Neural cell (in vitro differentiated cells): Measurements from ENCODE around the gene AP1M2. TPM values are rescaled to one million over a fixed set of nuclear protein-coding genes. Genes with fewer than 3 reads are reported as not detected.

Experiments
- H2AFZ ChIP-seq: fragments of 200-600, 300-800 bp; sonication (generic), shearing (Covaris generic); 2 replicates; pipeline ENCODE4 v1.6.0; 2014; ENCODE audit warnings: low read depth, mild to moderate bottlenecking, antibody characterized with exemption, low read length, moderate library complexity
- H3F3A ChIP-seq: fragments of 200-600 bp; shearing (Covaris generic); 2 replicates; pipeline ENCODE4 v1.6.1; 2016; ENCODE audit warnings: mild to moderate bottlenecking, moderate library complexity, mixed read lengths, antibody characterized with exemption, low read length; ENCODE audit not compliant: insufficient read depth, poor library complexity, severe bottlenecking
- H3K27ac ChIP-seq: fragments of 200-600, 300-800 bp; sonication (generic), shearing (Covaris generic); 2 replicates; pipeline ENCODE4 v1.5.1; 2014; ENCODE audit warnings: mild to moderate bottlenecking, low read length, moderate library complexity
- H3K27me3 ChIP-seq: fragments of 300-800, 200-600 bp; sonication (generic), shearing (Covaris generic); 2 replicates; pipeline ENCODE4 v1.6.0; 2014; ENCODE audit warnings: mild to moderate bottlenecking, low read depth, low read length, moderate library complexity; ENCODE audit not compliant: insufficient read depth
- H3K36me3 ChIP-seq: fragments of 300-800, 200-600 bp; sonication (generic), shearing (Covaris generic); 2 replicates; pipeline ENCODE4 v1.5.1; 2014; ENCODE audit warnings: mild to moderate bottlenecking, antibody characterized with exemption, low read length, moderate library complexity; ENCODE audit not compliant: insufficient read depth
- H3K4me2 ChIP-seq: fragments of 300-800, 200-600 bp; sonication (generic), shearing (Covaris generic); 2 replicates; pipeline ENCODE4 v1.6.0; 2014; ENCODE audit warnings: mild to moderate bottlenecking, low read length
- H3K4me3 ChIP-seq: fragments of 300-800, 200-600 bp; sonication (generic), shearing (Covaris generic); 2 replicates; pipeline ENCODE4 v1.5.1; 2014; ENCODE audit warnings: mild to moderate bottlenecking, low read length, moderate library complexity
- H3K79me2 ChIP-seq: fragments of 200-600 bp; shearing (Covaris generic); replicated peaks from 2 replicates; pipeline ENCODE4 v1.6.0; 2014; ENCODE audit warnings: mild to moderate bottlenecking, low read length, moderate library complexity; ENCODE audit not compliant: insufficient read depth
- H3K9ac ChIP-seq: fragments of 300-800, 200-600 bp; sonication (generic), shearing (Covaris generic); 2 replicates; pipeline ENCODE4 v1.6.1; 2016; ENCODE audit warnings: mild to moderate bottlenecking, low read length, mixed read lengths
- H3K9me2 ChIP-seq: fragments of 200-600 bp; shearing (Covaris generic); 2 replicates; pipeline ENCODE4 v1.6.1; 2016; ENCODE audit warnings: mild to moderate bottlenecking, low read length, mixed read lengths; ENCODE audit not compliant: insufficient read depth
- H3K9me3 ChIP-seq: fragments of 200-600, 300-800 bp; sonication (generic), shearing (Covaris generic); 2 replicates; pipeline ENCODE4 v1.6.1; 2016; ENCODE audit warnings: mild to moderate bottlenecking, mixed run types, low read length, moderate library complexity, mixed read lengths
- H4K20me1 ChIP-seq: fragments of 200-600 bp; shearing (Covaris generic); 2 replicates; pipeline ENCODE4 v1.6.1; 2016; ENCODE audit warnings: mild to moderate bottlenecking, mixed run types; ENCODE audit not compliant: insufficient read depth
- CTCF ChIP-seq: fragments of 450-650 bp; IDR thresholded peaks from 2 replicates; pipeline ENCODE4 v1.5.1; 2014; ENCODE audit warnings: antibody characterized with exemption, mild to moderate bottlenecking, moderate library complexity; ENCODE audit not compliant: poor library complexity, severe bottlenecking
- EP300 ChIP-seq: fragments of 450-650 bp; conservative IDR thresholded peaks from 2 replicates; pipeline ENCODE4 v1.6.1; 2014; ENCODE audit warnings: antibody characterized with exemption, mild to moderate bottlenecking, moderate library complexity; ENCODE audit not compliant: poor library complexity, severe bottlenecking
- EZH2 ChIP-seq: fragments of 200-600, 300-800 bp; shearing (Covaris generic), sonication (generic); IDR thresholded peaks from 2 replicates; pipeline ENCODE4 v1.6.1; 2014; ENCODE audit warnings: antibody characterized with exemption, low read length, borderline replicate concordance, mild to moderate bottlenecking; ENCODE audit not compliant: insufficient read depth, poor library complexity, severe bottlenecking
- MXI1 ChIP-seq: fragments of 450-650 bp; conservative IDR thresholded peaks from 2 replicates; pipeline ENCODE4 v1.6.1; 2014; ENCODE audit warnings: antibody characterized with exemption, mild to moderate bottlenecking; ENCODE audit not compliant: poor library complexity, severe bottlenecking
- POLR2AphosphoS5 ChIP-seq: IDR thresholded peaks from 2 replicates; pipeline ENCODE4 v1.6.1; 2012
- RAD21 ChIP-seq: fragments of 450-650 bp; conservative IDR thresholded peaks from 2 replicates; pipeline ENCODE4 v1.6.1; 2014; ENCODE audit warnings: antibody characterized with exemption, mild to moderate bottlenecking, moderate library complexity
- REST ChIP-seq: IDR thresholded peaks from 2 replicates; pipeline ENCODE4 v1.6.1; 2012; ENCODE audit warnings: borderline replicate concordance
- SMC3 ChIP-seq: fragments of 450-650 bp; conservative IDR thresholded peaks from 2 replicates; pipeline ENCODE4 v1.6.1; 2014; ENCODE audit warnings: antibody characterized with exemption, mild to moderate bottlenecking, moderate library complexity; ENCODE audit not compliant: poor library complexity
- TAF1 ChIP-seq: IDR thresholded peaks from 2 replicates; pipeline ENCODE4 v1.6.1; 2012; ENCODE audit warnings: low read depth
- polyA plus RNA-seq: library from polyadenylated mRNA; depleted of rRNA; stranded (reverse); fragments of >200 nt; gene quantifications from 2 replicates; pipeline ENCODE4 v1.2.3, GENCODE V29; 2014

AP1M2 gene
- polyA plus RNA-seq, 1 donor from 2014 or later: 0.38 TPM

GRCh38 chr19:10562609-10563008 is 24.5 kb downstream of the AP1M2 start:
- Histone ChIP-seq H3F3A (no peaks in the 10 kb centered on the region), H3K27me3 (no peaks in the 10 kb centered on the region), H3K9ac (no peak overlapping the region), H3K79me2 (peaks cover 14% of the 10 kb centered on the region), H3K9me2 (no peaks in the 10 kb centered on the region), H3K27ac (no peak overlapping the region), H2AFZ (no peak overlapping the region), H3K36me3 (no peaks in the 10 kb centered on the region), H3K4me3 (no peak overlapping the region), H3K9me3 (no peaks in the 10 kb centered on the region), H3K4me2 (no peak overlapping the region), H4K20me1 (no peaks in the 10 kb centered on the region)
- TF ChIP-seq MXI1 (no peak), EP300 (no peak), CTCF (no peak), EZH2 (no peak), REST (no peak), POLR2AphosphoS5 (no peak), SMC3 (no peak), RAD21 (no peak), TAF1 (no peak)

- H3F3A ChIP-seq: no peaks in the 10 kb centered on the region
- no peaks in the 10 kb centered on the region for H3K79me2 ChIP-seq
- H3K27ac ChIP-seq: no peak overlapping the region
- no peaks in the 10 kb centered on the region for H4K20me1 ChIP-seq
- H3K9me3 ChIP-seq: no peaks in the 10 kb centered on the region
- H3K9me2 ChIP-seq: no peaks in the 10 kb centered on the region
- H2AFZ ChIP-seq: no peak overlapping the region
- no peaks in the 10 kb centered on the region for H3K36me3 ChIP-seq
- no peaks in the 10 kb centered on the region for H3K27me3 ChIP-seq
- no peak overlapping the region for H3K4me2 ChIP-seq
- TF ChIP-seq CTCF (no peak), EZH2 (no peak), EP300 (no peak)
- H3K9ac ChIP-seq: no peak overlapping the region
- no peak overlapping the region for H3K4me3 ChIP-seq
These were observed 27.0 kb downstream of the AP1M2 start for GRCh38 chr19:10560154-10560553.
